IPS-15b (cell line): ENCODE data around the gene FBXL4.

ENCODE experiments used
- H3K27me3 ChIP-seq: one replicate; pipeline ENCODE4 v1.6.1; 2013; ENCODE audit warnings: low read length; ENCODE audit not compliant: control insufficient read depth, insufficient read depth
- H3K36me3 ChIP-seq: one replicate; pipeline ENCODE4 v1.6.1; 2013; ENCODE audit warnings: low read length; ENCODE audit not compliant: control insufficient read depth, insufficient read depth
- H3K4me1 ChIP-seq: one replicate; pipeline ENCODE4 v1.6.1; 2013; ENCODE audit warnings: mild to moderate bottlenecking, low read length; ENCODE audit not compliant: control insufficient read depth, insufficient read depth
- H3K4me3 ChIP-seq: one replicate; pipeline ENCODE4 v1.5.1; 2013; ENCODE audit warnings: low read depth, low read length
- H3K9ac ChIP-seq: one replicate; pipeline ENCODE4 v1.6.1; 2013; ENCODE audit warnings: low read depth, mild to moderate bottlenecking, low read length
- H3K9me3 ChIP-seq: one replicate; pipeline ENCODE4 v1.6.1; 2013; ENCODE audit warnings: mild to moderate bottlenecking, low read length; ENCODE audit not compliant: control insufficient read depth, insufficient read depth

FBXL4 gene

DNA sequence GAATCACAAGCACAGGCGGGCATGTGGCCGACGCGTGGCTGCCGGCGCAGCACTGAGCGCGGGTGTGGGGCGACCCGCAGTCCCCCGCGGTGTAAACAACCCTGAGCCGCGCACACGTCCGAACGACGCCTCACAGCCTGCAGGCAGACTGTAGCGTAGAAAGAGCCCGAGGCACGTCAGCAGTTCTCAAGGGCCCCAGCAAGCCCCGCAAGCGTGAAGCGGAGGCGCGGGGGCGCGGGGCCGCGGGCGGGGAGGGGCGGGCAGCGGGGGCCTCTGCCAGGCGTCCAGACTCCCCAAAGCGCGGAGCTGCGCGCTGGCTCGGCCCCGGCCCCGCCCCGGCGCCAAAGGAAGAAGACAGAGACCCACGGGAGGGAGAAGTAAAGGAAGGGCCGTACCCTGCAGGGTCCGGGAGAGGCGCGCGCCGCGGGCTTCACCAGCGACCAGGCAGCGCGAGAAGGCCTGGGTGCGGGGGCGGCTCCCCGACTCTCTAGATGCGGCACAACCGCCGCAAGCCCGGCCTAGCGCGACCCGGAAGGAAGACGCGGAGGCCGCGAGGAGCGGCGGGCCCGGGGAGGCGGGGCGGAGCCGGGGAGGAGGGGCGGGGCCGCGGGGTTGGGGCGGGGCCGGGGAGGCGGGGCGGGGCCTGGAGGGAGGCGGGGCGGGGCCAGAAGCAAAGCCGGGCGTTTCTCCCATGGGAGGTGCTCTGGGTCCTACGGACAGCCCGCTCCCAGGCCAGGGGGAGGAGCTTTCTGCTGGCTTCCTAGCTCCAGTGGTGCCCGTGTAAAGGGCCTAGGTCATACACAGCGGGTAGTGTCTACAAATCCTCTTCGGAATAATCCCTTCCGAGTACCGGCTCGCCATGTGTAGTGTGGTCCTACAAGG, at the start of gene FBXL4:
FBXL4 (minus strand) TSS at position 536 of the 882 bp plus-strand sequence. CDS start 20,958 bp downstream, outside the sequence.
- Histone ChIP-seq H3K36me3 (no peaks in the 10 kb centered on the region), H3K27me3 (no peaks in the 10 kb centered on the region), H3K4me3 (peak within 1 kb of the TSS; percentile 91), H3K4me1 (peaks cover 6% of the 10 kb centered on the region), H3K9me3 (no peaks in the 10 kb centered on the region), H3K9ac (peak within 1 kb of the TSS; percentile 88)

GRCh38 chr6:98995116-98995515, 47.4 kb upstream of the FBXL4 start:
- no peaks in the 10 kb centered on the region for H3K9me3 ChIP-seq
- no peaks in the 10 kb centered on the region for H3K36me3 ChIP-seq
- H3K4me3 ChIP-seq: no peak overlapping the region
- no peaks in the 10 kb centered on the region for H3K4me1 ChIP-seq
- no peak overlapping the region for H3K9ac ChIP-seq
- no peaks in the 10 kb centered on the region for H3K27me3 ChIP-seq

GRCh38 chr6:98992535-98992934, 44.8 kb upstream of the FBXL4 start:
- H3K4me3 ChIP-seq: no peak overlapping the region
- H3K9me3 ChIP-seq: no peaks in the 10 kb centered on the region
- H3K9ac ChIP-seq: no peak overlapping the region
- H3K36me3 ChIP-seq: no peaks in the 10 kb centered on the region
- H3K4me1 ChIP-seq: no peaks in the 10 kb centered on the region
- no peaks in the 10 kb centered on the region for H3K27me3 ChIP-seq

DNA sequence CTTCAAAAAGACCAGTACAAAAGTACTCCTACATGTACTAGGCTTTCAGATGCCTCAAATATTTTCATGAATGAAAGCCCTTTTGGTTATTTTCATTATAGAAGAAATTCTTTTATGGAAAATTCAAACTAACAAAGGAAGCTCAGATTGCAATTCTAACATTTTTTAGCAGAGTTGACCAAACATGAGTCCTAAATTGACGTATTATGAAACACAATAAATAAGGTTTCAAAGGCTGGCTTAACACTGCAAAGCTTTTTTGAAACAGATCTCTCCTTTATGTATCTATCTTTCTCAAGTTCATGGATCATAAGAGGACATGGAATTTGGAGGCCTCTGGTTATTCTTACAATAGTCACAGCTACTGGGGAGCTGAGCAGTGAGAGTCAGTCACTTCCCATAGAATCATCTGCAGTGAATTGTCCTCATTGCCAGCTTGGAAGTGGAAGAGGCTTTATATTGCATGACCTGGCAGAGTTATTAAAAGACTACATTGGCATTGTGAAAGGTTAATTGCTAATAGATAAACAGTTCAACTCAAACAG, 38.4 kb upstream of the FBXL4 start:
- H3K36me3 ChIP-seq: no peaks in the 10 kb centered on the region
- no peak overlapping the region for H3K9ac ChIP-seq
- no peaks in the 10 kb centered on the region for H3K27me3 ChIP-seq
- H3K4me1 ChIP-seq: no peaks in the 10 kb centered on the region
- H3K9me3 ChIP-seq: no peaks in the 10 kb centered on the region
- H3K4me3 ChIP-seq: no peak overlapping the region

- no peak overlapping the region for H3K9ac ChIP-seq
- no peaks in the 10 kb centered on the region for H3K27me3 ChIP-seq
- H3K4me1 ChIP-seq: no peaks in the 10 kb centered on the region
- no peaks in the 10 kb centered on the region for H3K9me3 ChIP-seq
- no peak overlapping the region for H3K4me3 ChIP-seq
- no peaks in the 10 kb centered on the region for H3K36me3 ChIP-seq
Observed at GRCh38 chr6:98985391-98985790, 37.6 kb upstream of the FBXL4 start.

GRCh38 chr6:98984121-98984520, 36.4 kb upstream of the FBXL4 start:
- no peaks in the 10 kb centered on the region for H3K27me3 ChIP-seq
- H3K4me3 ChIP-seq: no peak overlapping the region
- no peaks in the 10 kb centered on the region for H3K9me3 ChIP-seq
- H3K9ac ChIP-seq: no peak overlapping the region
- H3K4me1 ChIP-seq: no peaks in the 10 kb centered on the region
- H3K36me3 ChIP-seq: no peaks in the 10 kb centered on the region

DNA sequence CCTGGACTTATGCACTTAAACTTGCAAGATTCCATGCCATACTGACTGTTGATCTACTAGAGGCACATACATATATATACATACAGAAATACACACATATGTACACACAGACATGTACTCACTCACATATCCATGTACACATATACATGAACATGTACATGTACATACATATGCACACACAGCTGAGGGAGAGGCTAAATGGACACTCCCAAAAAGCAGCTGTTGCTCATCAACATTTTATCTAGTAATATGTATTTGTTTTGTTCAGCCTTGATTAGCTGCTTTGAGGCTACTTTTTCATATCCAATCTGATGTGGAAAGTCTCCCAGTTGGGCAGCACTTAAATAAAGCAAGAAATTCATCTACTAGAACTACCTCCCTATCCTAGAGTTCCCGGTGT, 33.7 kb upstream of the FBXL4 start:
- Histone ChIP-seq H3K36me3 (no peaks in the 10 kb centered on the region), H3K27me3 (no peaks in the 10 kb centered on the region), H3K9me3 (no peaks in the 10 kb centered on the region), H3K9ac (no peak overlapping the region), H3K4me1 (no peaks in the 10 kb centered on the region), H3K4me3 (no peak overlapping the region)

DNA sequence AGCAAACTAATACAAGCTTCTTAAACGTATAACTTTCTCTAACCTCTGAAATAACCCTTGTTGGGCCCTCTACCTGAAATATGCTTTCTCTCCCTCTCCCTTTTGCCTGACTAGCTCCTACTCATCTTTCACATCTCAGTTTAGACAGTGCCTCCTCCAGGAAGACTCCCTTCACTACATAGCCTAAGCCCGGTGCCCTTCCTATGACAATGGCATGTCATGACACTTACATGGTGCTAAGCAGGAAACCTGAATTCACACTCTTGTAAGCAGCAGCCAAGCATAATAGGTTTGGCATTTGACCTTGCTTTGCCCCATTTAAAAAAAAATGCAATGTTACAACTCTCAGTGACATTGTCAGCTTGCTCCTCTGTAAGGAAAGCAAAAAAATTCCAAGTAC, 33.1 kb upstream of the FBXL4 start:
- Histone ChIP-seq H3K9me3 (no peaks in the 10 kb centered on the region), H3K9ac (no peak overlapping the region), H3K4me3 (no peak overlapping the region), H3K4me1 (no peaks in the 10 kb centered on the region), H3K27me3 (no peaks in the 10 kb centered on the region), H3K36me3 (no peaks in the 10 kb centered on the region)

- Histone ChIP-seq H3K4me1 (no peaks in the 10 kb centered on the region), H3K9me3 (no peaks in the 10 kb centered on the region), H3K4me3 (no peak overlapping the region), H3K36me3 (no peaks in the 10 kb centered on the region), H3K9ac (no peak overlapping the region), H3K27me3 (no peaks in the 10 kb centered on the region)
Observed at GRCh38 chr6:98977671-98978292, 30.0 kb upstream of the FBXL4 start.

- Histone ChIP-seq H3K4me3 (no peak overlapping the region), H3K36me3 (no peaks in the 10 kb centered on the region), H3K27me3 (no peaks in the 10 kb centered on the region), H3K9me3 (no peaks in the 10 kb centered on the region), H3K4me1 (no peaks in the 10 kb centered on the region), H3K9ac (no peak overlapping the region)
Observed at GRCh38 chr6:98976674-98977385, 29.1 kb upstream of the FBXL4 start.

- Histone ChIP-seq H3K4me3 (no peak overlapping the region), H3K9ac (no peak overlapping the region), H3K27me3 (no peaks in the 10 kb centered on the region), H3K4me1 (peaks cover 4% of the 10 kb centered on the region), H3K9me3 (no peaks in the 10 kb centered on the region), H3K36me3 (no peaks in the 10 kb centered on the region)
Observed at GRCh38 chr6:98975421-98975820, 27.7 kb upstream of the FBXL4 start.
